HEK293T (cell line): ENCODE data around the gene ANO2.

ENCODE experiments used
- CTCF ChIA-PET: fragments of 350-600 bp; formaldehyde crosslinking; extraction: SDS; loops from one replicate; lab custom pipeline; 2021; ENCODE audit warnings: antibody characterized with exemption, inconsistent platforms; lab: Yijun Ruan, JAX
- POLR2A ChIA-PET: fragments of 350-600 bp; formaldehyde crosslinking; extraction: SDS; loops from one replicate; lab custom pipeline; 2020; ENCODE audit warnings: antibody characterized with exemption, inconsistent platforms; lab: Yijun Ruan, JAX
- DNase-seq: peaks from one replicate; pipeline ENCODE4 v3.0.0; 2012; ENCODE audit warnings: mixed read lengths; ENCODE audit errors: extremely low spot score
- ARNT ChIP-seq: fragments of 450-650 bp; IDR thresholded peaks from 2 replicates; pipeline ENCODE4 v1.6.1; 2017; ENCODE audit warnings: mild to moderate bottlenecking
- BHLHE40 ChIP-seq: fragments of 450-650 bp; IDR thresholded peaks from 2 replicates; pipeline ENCODE4 v1.6.1; 2016; ENCODE audit warnings: mild to moderate bottlenecking, moderate library complexity, borderline replicate concordance
- CTBP1 ChIP-seq: fragments of 450-650 bp; IDR thresholded peaks from 2 replicates; pipeline ENCODE4 v1.6.1; 2016; ENCODE audit warnings: borderline replicate concordance
- ELF4 ChIP-seq: fragments of 450-650 bp; IDR thresholded peaks from 2 replicates; pipeline ENCODE4 v1.6.1; 2017; ENCODE audit warnings: antibody characterized with exemption
- FOXA1 ChIP-seq: fragments of 450-650 bp; IDR thresholded peaks from 2 replicates; pipeline ENCODE4 v1.6.1; 2016; ENCODE audit warnings: mild to moderate bottlenecking
- FOXK2 ChIP-seq: fragments of 450-650 bp; IDR thresholded peaks from 2 replicates; pipeline ENCODE4 v1.6.1; 2016; ENCODE audit warnings: mild to moderate bottlenecking
- FOXM1 ChIP-seq: fragments of 450-650 bp; IDR thresholded peaks from 2 replicates; pipeline ENCODE4 v1.6.1; 2017; ENCODE audit warnings: mild to moderate bottlenecking, borderline replicate concordance
- HDGF ChIP-seq: fragments of 450-650 bp; IDR thresholded peaks from 2 replicates; pipeline ENCODE4 v1.6.1; 2017; ENCODE audit warnings: antibody characterized with exemption, borderline replicate concordance
- L3MBTL2 ChIP-seq: fragments of 450-650 bp; conservative IDR thresholded peaks from 2 replicates; pipeline ENCODE4 v1.6.1; 2016; ENCODE audit warnings: mild to moderate bottlenecking
- LEF1 ChIP-seq: fragments of 450-650 bp; IDR thresholded peaks from 2 replicates; pipeline ENCODE4 v1.6.1; 2017; ENCODE audit warnings: mild to moderate bottlenecking, borderline replicate concordance
- NFRKB ChIP-seq: fragments of 450-650 bp; IDR thresholded peaks from 2 replicates; pipeline ENCODE4 v1.6.1; 2016; ENCODE audit warnings: mild to moderate bottlenecking, moderate library complexity
- SP1 ChIP-seq: fragments of 450-650 bp; IDR thresholded peaks from 2 replicates; pipeline ENCODE4 v1.6.1; 2017
- SUZ12 ChIP-seq: fragments of 450-650 bp; IDR thresholded peaks from 2 replicates; pipeline ENCODE4 v1.6.1; 2016; ENCODE audit warnings: mild to moderate bottlenecking
- TARDBP ChIP-seq: fragments of 450-650 bp; IDR thresholded peaks from 2 replicates; pipeline ENCODE4 v1.6.1; 2016
- ZNF384 ChIP-seq: fragments of 450-650 bp; IDR thresholded peaks from 2 replicates; pipeline ENCODE4 v1.6.1; 2016
- TF ChIP-seq, protein P1 (sequence below): fragments of 450-650 bp; IDR thresholded peaks from 2 replicates; pipeline ENCODE4 v1.6.1; 2016

ANO2 gene

DNA sequence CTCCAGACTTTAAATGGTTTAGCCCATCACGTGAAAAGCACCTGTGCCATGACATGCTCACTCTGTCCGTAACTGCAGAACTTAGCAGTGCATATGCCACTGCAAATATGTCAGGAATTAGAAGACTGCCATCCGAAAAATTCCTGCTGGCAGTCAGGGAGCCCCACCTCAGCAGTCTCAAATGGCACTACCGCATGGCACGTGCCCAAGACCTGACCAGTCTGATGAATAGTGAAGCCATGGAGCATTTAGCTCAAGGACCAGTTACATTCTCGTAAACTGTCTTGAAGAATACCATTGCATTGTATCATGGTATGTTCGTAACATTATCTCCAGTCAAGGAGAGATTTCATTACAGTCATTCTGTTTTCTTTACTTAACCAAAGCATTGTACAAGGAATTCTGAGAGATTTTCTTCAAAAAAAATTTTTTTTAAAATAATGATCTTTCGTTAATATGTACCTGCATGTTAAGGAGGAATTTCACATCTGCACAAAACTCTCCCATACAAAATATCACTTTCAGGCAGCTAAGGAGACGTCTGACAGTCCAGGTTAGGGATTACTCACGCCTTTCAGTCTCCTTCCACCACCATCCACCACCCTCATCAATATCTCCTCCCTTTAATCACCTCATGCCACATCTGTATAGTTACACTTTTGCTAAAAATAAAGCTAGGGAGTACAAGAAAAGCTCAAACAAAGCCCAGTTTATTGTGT is 138.5 kb downstream of the ANO2 start:
- TF ChIP-seq FOXA1 (no peak), CTBP1 (no peak), SP1 (no peak), FOXK2 (no peak), FOXM1 (no peak), HDGF (no peak), L3MBTL2 (no peak), ZNF384 (no peak), ARNT (no peak), ELF4 (no peak), SUZ12 (no peak), NFRKB (no peak), TARDBP (no peak), LEF1 (no peak), BHLHE40 (no peak)
- TF ChIP-seq, protein P1, sequence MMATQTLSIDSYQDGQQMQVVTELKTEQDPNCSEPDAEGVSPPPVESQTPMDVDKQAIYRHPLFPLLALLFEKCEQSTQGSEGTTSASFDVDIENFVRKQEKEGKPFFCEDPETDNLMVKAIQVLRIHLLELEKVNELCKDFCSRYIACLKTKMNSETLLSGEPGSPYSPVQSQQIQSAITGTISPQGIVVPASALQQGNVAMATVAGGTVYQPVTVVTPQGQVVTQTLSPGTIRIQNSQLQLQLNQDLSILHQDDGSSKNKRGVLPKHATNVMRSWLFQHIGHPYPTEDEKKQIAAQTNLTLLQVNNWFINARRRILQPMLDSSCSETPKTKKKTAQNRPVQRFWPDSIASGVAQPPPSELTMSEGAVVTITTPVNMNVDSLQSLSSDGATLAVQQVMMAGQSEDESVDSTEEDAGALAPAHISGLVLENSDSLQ, result no peak
- no peak for DNase-seq
- POLR2A ChIA-PET, result no interaction called here
- CTCF ChIA-PET, result no interaction called here

DNA sequence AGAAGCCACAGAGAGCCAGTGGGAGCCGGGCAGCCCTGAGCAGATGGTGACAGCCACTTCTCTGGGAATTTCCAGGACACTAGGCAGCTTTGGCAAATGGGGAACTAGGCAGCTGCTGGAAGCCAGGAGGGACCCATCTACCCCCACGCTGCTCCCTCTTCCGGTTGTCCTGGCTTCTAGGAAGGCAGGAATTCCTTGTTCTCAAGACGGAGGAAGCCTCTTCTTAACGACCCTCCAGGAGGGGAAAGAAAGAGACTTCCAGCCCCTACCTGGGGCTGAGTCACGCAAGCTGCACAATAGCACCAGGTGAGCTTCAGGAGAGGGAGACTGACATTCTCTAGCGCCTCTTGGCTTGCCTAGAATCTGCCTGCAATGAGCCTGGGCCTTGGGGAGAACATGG is 141.5 kb downstream of the ANO2 start:
- ChIA-PET POLR2A (no interaction called here), CTCF (no interaction called here)
- TF ChIP-seq NFRKB, result no peak
- no peak for DNase-seq

- CTCF ChIA-PET, result interaction anchor here (1.5 kb wide), 1 partner anchor 54 kb away, joined by 5 read pairs; no protein-coding TSS in a partner anchor
- no peak for TF ChIP-seq BHLHE40
- TF ChIP-seq NFRKB, result no peak
- no peak for TF ChIP-seq FOXA1
- TF ChIP-seq, protein P1, result no peak
- TF ChIP-seq ELF4, result no peak
- no peak for TF ChIP-seq SUZ12
- no peak for TF ChIP-seq LEF1
- TF ChIP-seq FOXK2, result no peak
- TF ChIP-seq TARDBP, result no peak
- no peak for TF ChIP-seq ARNT
- TF ChIP-seq SP1, result no peak
- TF ChIP-seq CTBP1, result no peak
- TF ChIP-seq L3MBTL2, result no peak
- DNase-seq, result no peak
- POLR2A ChIA-PET, result no interaction called here
These were observed 146.6 kb downstream of the ANO2 start for GRCh38 chr12:5798242-5799015.

GRCh38 chr12:5797661-5798060 is 147.4 kb downstream of the ANO2 start:
- no peak for DNase-seq
- ChIA-PET CTCF (interaction anchor here (1.5 kb wide), 1 partner anchor 53 kb away, joined by 5 read pairs; no protein-coding TSS in a partner anchor), POLR2A (no interaction called here)
- TF ChIP-seq ZNF384 (no peak), FOXA1 (no peak), FOXM1 (no peak), CTBP1 (no peak)

GRCh38 chr12:5796959-5797225 is 148.2 kb downstream of the ANO2 start:
- no peak for DNase-seq
- CTCF ChIA-PET, result interaction anchor here (0.6 to 1.3 kb wide), 2 partner anchors 52 to 364 kb away, joined by 3 read pairs; no protein-coding TSS in a partner anchor
- POLR2A ChIA-PET, result no interaction called here
- TF ChIP-seq L3MBTL2 (no peak), ARNT (no peak)

GRCh38 chr12:5796171-5796958 is 148.7 kb downstream of the ANO2 start:
- ChIA-PET POLR2A (no interaction called here), CTCF (interaction anchor here (0.6 to 1.3 kb wide), 3 partner anchors 52 to 363 kb away, joined by 3 read pairs; no protein-coding TSS in a partner anchor)
- peak; percentile 60 for DNase-seq
- TF ChIP-seq ARNT (no peak), HDGF (no peak), TARDBP (no peak), ELF4 (no peak), FOXK2 (no peak), NFRKB (no peak), FOXM1 (no peak), L3MBTL2 (no peak), FOXA1 (no peak), ZNF384 (no peak), BHLHE40 (no peak), SP1 (no peak), SUZ12 (no peak), CTBP1 (no peak), LEF1 (no peak)
- TF ChIP-seq, protein P1, result no peak
